ENCODE data around the gene RBM18. TPM values are rescaled to one million over a fixed set of nuclear protein-coding genes. Genes with fewer than 3 reads are reported as not detected.

The RBM18 gene
- total and polyA plus RNA-seq, 3 donors from 2014 or later = 10.0 to 22.1 (median 11.8) TPM

DNA sequence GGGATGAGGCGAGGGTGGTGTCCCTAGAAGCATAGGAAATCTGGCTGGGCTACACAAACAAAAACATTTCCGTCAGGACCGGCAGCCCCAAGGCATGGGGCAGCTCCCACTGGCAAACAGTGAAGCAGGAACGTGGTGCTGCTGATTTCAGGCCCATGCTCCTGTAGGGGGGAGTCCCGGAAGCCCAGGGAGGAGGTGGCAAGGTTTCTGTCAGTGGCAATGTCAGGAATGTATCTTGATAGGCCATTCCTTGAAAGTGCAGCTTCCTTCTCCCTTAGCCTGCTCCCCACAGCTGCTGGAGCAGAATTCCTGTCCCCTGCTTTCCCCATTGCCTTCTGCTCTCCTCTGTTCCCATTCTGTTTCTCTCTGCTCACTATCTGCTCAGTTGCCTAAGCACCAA, 42.4 kb upstream of the RBM18 start:
- H3K27ac ChIP-seq = no peak overlapping the region
- TF ChIP-seq POLR2A (IDR thresholded peaks at IDR 0.05) = no peak
- TF ChIP-seq, protein P1, sequence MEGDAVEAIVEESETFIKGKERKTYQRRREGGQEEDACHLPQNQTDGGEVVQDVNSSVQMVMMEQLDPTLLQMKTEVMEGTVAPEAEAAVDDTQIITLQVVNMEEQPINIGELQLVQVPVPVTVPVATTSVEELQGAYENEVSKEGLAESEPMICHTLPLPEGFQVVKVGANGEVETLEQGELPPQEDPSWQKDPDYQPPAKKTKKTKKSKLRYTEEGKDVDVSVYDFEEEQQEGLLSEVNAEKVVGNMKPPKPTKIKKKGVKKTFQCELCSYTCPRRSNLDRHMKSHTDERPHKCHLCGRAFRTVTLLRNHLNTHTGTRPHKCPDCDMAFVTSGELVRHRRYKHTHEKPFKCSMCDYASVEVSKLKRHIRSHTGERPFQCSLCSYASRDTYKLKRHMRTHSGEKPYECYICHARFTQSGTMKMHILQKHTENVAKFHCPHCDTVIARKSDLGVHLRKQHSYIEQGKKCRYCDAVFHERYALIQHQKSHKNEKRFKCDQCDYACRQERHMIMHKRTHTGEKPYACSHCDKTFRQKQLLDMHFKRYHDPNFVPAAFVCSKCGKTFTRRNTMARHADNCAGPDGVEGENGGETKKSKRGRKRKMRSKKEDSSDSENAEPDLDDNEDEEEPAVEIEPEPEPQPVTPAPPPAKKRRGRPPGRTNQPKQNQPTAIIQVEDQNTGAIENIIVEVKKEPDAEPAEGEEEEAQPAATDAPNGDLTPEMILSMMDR (IDR thresholded peaks at IDR 0.05) = no peak
- no peak overlapping the region for H3K4me3 ChIP-seq
- H3K36me3 ChIP-seq (ENCODE audit: low read depth, missing control alignments) = no peaks in the 10 kb centered on the region
- 60 to 62% methylated on average over 4 to 5 of the region's 5 CpGs for WGBS, 2 donors
- intact Hi-C loops (cut with DNase I; ENCODE audit: low total_unique reads) = no loop called here
- DNase-seq = no peak
- no peaks in the 10 kb centered on the region for H3K9me3 ChIP-seq
- H3K4me1 ChIP-seq = no peaks in the 10 kb centered on the region
- H3K27me3 ChIP-seq = no peaks in the 10 kb centered on the region

DNA sequence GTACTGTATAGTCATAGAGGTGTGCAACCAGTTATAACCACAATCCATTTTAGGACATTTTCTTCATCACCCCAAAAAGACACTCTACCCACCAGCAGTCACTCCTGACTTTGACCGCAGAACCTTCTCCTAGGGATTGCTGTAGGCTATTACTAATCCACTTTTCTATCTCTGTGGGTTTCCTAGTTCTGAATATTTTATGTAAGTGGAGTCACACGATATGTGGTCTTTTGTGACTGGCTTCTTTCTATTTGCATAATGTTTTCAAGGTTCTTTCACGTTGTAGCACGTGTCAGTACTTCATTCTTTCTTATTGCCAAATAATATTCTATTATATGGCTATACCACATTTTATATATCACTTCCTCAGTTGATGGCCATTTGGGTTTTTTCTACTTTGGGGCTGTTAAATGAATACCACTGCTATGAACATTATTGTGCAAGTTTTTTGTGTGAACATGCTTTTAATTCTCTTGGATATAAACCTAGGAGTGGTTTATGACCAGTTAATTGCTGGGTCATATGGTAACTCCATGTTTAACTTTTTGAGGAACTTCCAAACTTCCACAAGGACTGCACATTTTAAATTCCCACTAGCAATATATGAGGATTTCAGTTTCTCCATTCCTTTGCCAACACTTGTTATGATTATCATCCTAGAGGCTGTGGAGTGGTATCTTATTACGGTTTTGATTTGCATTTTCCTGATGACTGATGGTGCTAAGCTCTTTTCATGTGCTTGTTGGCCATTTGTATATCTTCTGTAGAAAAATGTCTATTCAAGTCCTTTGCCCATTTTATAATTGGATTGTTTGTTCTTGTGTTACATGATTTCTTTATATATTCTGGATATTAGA, 37.8 kb upstream of the RBM18 start:
- DNase-seq = no peak
- H3K4me1 ChIP-seq = no peaks in the 10 kb centered on the region
- H3K27me3 ChIP-seq = no peaks in the 10 kb centered on the region
- H3K9me3 ChIP-seq = no peaks in the 10 kb centered on the region
- TF ChIP-seq, protein P1 (IDR thresholded peaks at IDR 0.05) = no peak
- no peak for TF ChIP-seq POLR2A (IDR thresholded peaks at IDR 0.05)
- H3K27ac ChIP-seq = no peak overlapping the region
- no peaks in the 10 kb centered on the region for H3K36me3 ChIP-seq (ENCODE audit: low read depth, missing control alignments)
- no peak overlapping the region for H3K4me3 ChIP-seq
- intact Hi-C loops (cut with DNase I; ENCODE audit: low total_unique reads) = no loop called here
- WGBS, 2 donors = 91 to 93% methylated on average over 5 of the region's 5 CpGs

DNA sequence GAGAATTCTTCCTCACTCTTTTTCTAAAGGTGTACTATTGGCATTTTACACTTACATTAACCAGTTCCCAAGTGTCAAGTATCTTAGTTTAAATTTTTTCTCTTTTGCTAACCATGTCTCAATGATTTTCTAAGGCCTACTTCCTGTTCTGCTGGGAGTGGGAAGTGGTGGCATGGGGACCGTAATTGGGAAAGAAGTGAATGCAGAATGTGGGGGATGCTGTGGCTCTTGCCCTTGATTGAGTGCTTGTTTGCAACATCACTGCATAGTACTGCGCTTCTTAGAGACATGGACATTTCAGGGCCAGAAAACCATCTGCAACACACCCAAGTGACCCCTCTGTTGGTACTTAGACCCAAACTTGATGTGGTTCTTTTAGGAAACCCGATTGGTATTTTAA, 32.9 kb upstream of the RBM18 start:
- TF ChIP-seq, protein P1 (IDR thresholded peaks at IDR 0.05) = no peak
- TF ChIP-seq POLR2A (IDR thresholded peaks at IDR 0.05) = no peak
- Histone ChIP-seq H3K36me3 (ENCODE audit: low read depth, missing control alignments) (no peaks in the 10 kb centered on the region), H3K27me3 (no peaks in the 10 kb centered on the region), H3K4me3 (no peak overlapping the region), H3K9me3 (no peaks in the 10 kb centered on the region), H3K27ac (no peak overlapping the region), H3K4me1 (no peaks in the 10 kb centered on the region)
- intact Hi-C loops (cut with DNase I; ENCODE audit: low total_unique reads) = no loop called here
- DNase-seq = no peak
- 93 to 96% methylated on average over 3 of the region's 3 CpGs for WGBS, 2 donors

DNA sequence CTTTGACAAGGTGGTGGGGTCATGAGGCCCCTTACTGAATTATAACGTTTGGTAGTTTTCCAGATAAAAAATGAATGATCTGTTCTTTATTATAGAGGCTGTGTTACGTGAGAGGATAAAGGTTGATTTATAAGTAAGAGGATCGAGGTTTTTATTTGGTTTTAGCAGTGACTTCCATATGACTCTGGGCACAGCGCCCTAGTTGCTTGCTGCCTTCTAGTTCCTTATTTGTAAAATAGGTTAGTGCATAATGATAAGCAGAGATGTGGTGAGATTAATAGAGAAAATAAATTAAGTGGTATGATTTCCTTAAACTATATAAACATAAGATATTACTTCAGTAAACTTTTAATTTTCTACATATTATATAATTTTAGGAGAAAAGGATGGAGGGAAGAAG, 29.9 kb upstream of the RBM18 start:
- TF ChIP-seq, protein P1 (IDR thresholded peaks at IDR 0.05) = no peak
- no peak for TF ChIP-seq POLR2A (IDR thresholded peaks at IDR 0.05)
- H3K27me3 ChIP-seq = no peaks in the 10 kb centered on the region
- no peak for DNase-seq
- H3K9me3 ChIP-seq = no peaks in the 10 kb centered on the region
- no peaks in the 10 kb centered on the region for H3K36me3 ChIP-seq (ENCODE audit: low read depth, missing control alignments)
- no peak overlapping the region for H3K4me3 ChIP-seq
- H3K27ac ChIP-seq = no peak overlapping the region
- intact Hi-C loops (cut with DNase I; ENCODE audit: low total_unique reads) = no loop called here
- H3K4me1 ChIP-seq = no peaks in the 10 kb centered on the region
- 78 to 82% methylated on average over 4 of the region's 4 CpGs for WGBS, 2 donors

DNA sequence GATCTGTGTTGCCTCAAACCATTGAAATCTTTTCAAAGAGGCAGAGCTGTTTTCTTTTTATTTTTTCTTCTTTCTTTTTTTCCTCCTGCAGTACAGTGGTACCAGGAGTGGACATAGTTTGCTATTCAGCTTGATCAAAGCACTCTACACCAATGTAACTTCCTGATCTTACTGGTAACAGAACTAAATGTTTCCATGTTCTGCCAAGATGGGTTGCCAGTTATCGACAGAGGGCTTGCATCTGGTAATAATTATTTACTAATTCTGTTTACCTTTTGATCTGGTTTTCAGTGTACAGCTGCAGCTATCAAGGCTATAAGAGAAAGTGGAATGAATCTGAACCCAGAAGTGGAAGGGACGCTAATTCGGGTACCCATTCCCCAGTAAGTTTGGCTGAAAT, 26.8 kb upstream of the RBM18 start:
- no peaks in the 10 kb centered on the region for H3K4me1 ChIP-seq
- intact Hi-C loops (cut with DNase I; ENCODE audit: low total_unique reads) = no loop called here
- H3K9me3 ChIP-seq = no peaks in the 10 kb centered on the region
- DNase-seq = no peak
- no peaks in the 10 kb centered on the region for H3K36me3 ChIP-seq (ENCODE audit: low read depth, missing control alignments)
- H3K4me3 ChIP-seq = no peak overlapping the region
- no peak overlapping the region for H3K27ac ChIP-seq
- 88 to 89% methylated on average over 3 of the region's 3 CpGs for WGBS, 2 donors
- H3K27me3 ChIP-seq = no peaks in the 10 kb centered on the region
- TF ChIP-seq, protein P1 (IDR thresholded peaks at IDR 0.05) = no peak
- TF ChIP-seq POLR2A (IDR thresholded peaks at IDR 0.05) = no peak

Data from testis (tissue), 3 donors.